Stimulated activated CD4-positive, alpha-beta T cell treated with anti-CD3 and anti-CD28 coated beads, Interleukin-4, amount 100 ng/mL, for 24 hours (primary cell): ENCODE results near the gene CFHR2.
"Not testable (repeated sequence)": the region's sequence is repeated elsewhere in the genome, so short reads cannot be mapped to it uniquely, and the experiment has no call there.

ENCODE experiments used
- DNase-seq: peaks from one replicate; pipeline ENCODE4 v3.0.0-alpha.2; 2020

CFHR2 gene

DNA sequence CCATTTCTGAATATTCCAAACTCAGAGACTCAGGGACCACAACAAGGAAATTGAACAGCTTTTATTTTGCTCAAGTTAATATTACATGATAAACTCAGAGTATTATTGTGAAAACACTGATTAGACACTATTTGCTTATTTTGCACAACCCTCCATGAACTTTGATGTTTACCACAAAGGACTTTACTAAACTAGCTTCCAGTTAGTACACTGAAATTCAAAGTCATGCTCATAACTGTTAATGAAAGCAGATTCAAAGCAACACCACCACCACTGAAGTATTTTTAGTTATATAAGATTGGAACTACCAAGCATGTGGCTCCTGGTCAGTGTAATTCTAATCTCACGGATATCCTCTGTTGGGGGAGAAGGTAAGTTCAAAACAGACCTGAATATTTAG, at the start of gene CFHR2:
TSS of gene CFHR2 (plus strand) at position 171 of the 400 bp plus-strand sequence. CDS start at position 314, 143 bp downstream.
- not testable (repeated sequence) for DNase-seq

DNA sequence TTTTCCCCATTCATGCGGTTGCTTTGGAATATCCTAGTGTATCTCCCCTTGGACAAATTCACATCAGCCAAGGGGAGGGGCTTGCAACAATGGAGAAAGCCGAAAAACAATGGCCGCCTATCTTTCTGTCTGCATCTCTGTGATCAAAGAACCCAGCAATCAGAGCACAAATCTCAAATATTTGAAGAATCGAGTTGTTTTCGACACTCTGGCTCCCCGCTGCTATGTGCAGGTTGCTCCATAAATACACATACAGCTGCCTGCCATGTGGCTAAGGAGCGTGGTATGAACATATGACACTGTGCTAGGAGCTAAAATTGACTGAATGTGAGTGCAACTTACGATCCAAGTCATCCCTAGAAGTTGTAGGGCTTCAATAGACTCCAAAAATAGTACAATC, 47.2 kb upstream of the CFHR2 start:
- no peak for DNase-seq

DNA sequence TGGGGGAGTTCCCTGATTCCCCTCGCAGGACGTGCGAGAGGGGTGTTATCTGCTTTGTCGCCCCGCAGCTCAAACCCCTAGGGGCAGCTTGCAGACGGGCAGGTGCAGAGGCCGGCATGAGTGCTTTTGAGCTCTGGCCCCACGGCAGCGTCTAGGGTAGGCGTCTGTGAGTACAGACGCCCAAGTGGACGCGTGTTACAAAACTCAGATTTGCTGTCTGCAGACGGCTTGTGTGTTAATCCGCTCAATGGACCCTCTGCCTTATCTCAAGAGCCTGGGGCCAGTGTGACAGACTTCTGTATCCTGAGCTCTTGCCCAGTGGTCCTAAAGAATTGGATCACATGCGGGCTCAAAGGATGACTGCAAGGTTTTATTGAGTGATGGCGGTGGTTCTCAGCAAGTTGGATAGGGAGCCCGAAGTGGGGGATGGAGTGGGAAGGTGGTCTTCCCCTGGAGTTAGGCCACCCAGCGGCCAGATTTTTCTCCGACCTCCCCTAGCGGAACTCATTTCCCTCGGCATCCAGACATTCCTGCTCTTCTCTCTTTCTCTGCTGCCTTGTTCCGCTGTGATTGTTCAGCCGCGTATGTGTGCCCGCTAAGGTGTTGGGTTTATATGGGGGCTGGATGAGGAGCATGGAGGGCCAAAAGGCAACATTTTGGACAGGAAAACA, 46.2 kb upstream of the CFHR2 start:
- DNase-seq = no peak

DNA sequence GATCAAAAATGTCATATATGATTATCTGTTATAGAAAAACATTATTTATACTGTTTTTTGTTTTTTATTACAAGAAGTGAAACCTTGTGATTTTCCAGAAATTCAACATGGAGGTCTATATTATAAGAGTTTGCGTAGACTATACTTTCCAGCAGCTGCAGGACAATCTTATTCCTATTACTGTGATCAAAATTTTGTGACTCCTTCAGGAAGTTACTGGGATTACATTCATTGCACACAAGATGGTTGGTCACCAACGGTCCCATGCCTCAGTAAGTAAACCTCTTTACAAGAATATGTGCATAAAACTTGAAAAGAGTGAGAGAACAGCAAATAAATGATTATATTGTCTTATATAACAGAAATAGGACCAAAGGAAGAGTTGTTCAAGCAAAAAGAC, 41.2 kb upstream of the CFHR2 start:
- no peak for DNase-seq

DNA sequence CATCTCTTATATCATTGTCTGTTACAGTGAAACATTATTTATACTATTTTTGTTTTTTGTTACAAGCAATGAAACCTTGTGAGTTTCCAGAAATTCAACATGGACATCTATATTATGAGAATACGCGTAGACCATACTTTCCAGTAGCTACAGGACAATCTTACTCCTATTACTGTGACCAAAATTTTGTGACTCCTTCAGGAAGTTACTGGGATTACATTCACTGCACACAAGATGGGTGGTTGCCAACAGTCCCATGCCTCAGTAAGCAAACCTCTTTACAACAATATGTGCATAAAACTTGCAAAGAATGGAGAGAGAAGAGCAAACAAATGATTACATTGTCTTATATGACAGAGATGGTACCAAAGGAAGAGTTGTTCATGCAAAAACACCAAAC, 33.3 kb upstream of the CFHR2 start:
- no peak for DNase-seq

DNA sequence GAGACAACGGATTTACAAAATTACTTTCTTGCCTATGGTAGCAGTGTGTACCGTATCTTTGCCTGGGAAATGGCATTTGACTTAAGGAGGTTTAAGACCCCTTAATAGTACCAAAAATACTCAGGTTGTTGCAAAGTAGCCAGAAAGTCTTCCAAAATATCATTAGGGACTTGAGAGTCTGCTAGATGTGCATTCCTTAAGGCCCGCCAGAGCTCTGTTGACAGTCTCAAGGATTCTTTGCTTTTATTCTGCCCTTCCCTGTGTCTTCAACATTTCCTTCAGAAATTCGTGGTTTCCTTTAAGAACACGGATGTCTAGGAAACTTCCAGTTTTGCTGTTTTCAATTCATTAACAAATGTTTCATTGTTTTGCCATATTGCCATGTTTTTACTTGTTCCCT, 31.3 kb upstream of the CFHR2 start:
- not testable (repeated sequence) for DNase-seq

DNA sequence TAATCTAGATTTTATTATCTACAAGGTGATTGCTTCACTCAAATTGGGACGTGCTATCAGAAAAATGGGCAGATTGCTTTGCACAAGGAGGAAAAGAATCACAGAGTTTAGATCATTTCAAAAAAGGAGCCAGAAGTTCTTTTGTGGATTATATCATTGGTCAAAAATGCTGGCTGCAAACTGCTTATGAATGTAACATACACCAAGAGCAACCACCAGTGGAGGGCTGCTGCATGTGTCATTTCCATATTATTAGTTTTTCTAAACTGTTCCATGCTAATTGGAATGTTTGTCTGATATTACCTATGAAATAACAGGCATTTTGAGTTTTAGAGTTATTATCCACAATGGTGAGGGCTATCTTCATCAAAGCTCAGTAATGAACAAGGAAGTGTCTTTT, 16.7 kb upstream of the CFHR2 start:
- DNase-seq = not testable (repeated sequence)

DNA sequence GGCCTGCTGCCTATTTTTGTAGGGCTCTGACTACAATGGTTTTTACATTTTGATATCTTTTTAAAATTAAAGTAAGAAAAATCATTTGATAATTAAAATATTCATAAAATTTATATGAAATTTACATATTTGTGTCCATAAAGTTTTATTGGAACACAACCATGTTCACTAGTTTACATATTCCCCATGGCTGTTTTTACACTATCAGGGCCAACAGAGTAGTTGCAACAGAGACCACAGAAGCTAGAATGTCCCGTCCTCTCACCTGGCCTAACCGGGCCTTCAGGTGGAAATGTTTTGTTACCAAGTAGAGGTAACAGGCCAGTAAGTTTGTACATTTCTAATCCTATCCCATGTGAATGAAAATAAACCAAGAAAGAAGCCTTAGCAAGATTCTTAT, 10.7 kb upstream of the CFHR2 start:
- DNase-seq = not testable (repeated sequence)

DNA sequence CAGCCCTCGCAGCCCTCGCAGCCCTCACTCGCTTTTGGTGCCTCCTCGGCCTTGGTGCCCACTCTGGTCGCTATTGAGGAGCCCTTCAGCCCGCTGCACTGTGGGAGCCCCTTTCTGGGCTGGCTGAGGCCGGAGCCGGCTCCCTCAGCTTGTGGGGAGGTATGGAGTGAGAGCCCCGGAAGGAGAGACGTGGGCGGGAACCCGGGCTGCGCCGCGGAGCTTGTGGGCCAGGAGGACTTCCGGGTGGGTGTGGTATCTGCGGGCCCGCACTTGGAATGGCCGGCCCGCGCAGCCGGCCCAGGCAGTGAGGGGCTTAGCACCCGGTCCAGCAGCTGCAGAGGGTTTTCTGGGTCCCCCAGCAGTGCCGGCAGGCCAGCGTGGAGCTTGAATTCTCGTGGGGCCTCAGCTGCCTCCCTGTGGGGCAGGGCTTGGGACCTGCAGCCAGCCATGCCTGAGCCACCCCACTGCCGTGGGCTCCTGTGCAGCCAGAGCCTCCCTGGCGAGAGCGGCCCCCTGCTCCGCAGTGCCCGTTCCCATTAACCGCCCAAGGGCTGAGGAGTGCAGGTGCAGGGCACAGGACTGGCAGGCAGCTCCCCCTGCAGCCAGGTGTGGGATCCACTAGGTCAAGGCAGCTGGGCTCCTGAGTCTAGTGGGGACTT, 9.9 kb upstream of the CFHR2 start:
- DNase-seq = no peak

DNA sequence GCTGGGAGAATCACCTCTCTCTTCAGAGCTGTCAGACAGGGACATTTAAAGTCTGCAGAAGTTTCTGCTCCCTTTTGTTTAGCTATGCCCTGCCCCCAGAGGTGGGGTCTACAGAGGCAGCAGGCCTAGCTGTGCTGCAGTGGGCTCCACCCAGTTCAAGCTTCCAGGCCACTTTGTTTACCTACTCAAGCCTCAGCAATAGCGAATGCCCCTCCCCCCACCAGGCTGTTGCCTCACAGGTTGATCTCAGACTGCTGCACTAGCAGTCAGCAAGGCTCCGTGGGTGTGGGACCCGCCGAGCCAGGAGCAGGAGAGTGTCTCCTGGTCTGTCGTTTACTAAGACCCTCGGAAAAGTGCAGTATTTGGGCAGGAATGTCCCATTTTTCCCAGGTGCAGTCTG, 2.1 kb upstream of the CFHR2 start:
- DNase-seq = not testable (repeated sequence)

DNA sequence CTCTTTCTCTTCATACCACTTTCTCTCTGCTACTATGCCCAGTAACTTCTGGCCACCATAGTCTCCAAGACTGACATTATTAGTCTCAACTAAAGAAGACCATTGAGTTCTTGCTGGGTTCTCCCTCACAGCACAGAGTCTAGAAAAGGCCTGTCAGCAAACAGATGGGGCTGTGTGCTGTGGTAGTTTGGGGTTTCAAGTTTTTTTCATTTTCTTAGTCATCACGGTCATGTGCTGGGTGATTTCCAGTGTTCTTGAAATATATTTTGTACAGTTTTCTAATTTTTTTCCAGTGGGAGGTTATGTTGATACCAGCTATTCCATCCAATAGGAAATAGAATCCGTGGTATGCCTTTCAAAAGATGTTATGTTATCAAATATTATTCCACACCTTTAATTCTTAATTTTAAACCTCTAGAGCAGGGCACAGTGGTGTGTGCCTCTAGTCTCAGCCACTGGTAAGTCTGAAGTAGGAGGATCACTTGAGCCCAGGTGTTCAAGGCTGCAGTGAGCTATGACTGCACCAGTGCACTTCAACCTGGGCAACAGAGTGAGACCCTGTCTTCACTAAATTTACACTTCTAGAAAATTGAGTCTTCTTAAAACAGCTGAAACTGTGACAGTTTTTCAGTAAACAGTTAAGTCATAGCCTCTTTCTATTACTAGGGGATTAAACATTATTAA, 8.3 kb downstream of the CFHR2 start:
- no peak for DNase-seq

DNA sequence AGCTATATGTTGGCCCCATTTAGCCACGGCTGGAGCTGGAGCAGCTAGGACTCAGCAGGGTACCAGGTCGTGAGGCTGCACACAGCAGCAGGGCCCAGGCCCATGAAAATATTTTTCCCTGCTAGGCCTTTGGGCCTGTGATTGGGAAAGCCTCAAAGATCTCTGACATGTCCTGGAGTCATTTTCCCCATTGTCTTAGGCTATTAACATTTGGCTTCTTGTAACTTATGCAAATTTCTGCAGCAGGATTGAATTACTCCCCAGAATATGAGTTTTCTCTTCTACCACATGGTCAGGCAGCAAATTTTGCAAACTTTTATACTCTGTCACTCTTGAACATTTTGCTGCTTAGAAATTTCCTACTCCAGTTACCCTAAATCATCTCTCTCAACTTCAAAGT, 11.2 kb downstream of the CFHR2 start:
- no peak for DNase-seq

DNA sequence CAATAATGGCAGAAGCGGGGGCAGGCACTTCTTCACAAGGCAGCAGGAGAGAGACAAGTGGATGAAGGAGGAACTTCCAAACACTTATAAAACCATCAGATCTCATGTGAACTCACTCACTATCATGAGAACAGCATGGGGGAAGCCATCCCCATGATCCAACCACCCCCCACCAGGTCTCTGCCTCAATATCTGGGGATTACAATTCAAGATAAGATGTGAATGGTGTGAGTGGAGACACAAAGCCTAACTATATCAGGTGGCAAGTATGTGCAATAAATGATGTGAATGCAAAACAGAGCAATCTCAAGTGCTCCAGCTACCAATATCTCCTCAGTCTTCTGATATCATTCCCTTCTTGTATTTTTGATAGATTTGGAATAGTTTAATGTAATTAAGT, 12.4 kb downstream of the CFHR2 start:
- DNase-seq = no peak

DNA sequence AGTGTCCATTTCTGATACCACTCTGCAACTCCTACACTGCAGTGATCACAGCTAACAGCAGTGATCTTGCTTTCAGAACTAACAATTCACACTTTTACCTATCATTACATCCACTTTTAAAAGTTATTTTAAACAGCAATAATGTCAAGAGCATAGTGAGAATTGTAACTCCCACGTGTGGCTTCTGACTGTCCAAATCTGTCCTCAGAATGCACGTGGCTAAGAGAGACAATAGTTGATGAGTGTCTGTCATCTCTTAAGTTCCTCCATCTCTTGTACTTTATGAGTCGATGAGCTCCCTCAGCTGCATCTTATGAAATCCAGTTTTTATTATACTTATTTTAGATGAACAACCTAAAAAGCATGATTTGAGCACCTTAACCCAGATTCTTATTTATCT, 17.3 kb downstream of the CFHR2 start:
- no peak for DNase-seq

DNA sequence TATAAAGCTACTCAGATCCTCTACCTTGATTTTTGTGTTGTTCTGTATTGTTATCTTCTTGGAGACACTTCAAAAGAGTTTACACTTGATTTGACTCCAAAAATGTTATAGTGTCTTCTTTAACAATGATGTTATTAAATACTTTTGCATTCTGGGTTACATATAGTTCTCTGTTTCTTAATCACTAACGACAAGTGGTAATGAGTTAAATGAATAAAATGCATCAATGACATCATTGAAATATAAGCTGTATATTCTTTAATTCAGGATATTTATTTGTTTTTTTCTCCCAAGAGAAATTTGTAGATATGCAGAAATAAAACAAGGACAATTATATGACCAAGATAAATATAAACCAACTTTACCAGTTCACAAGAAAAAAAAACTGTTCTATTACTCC, 26.6 kb downstream of the CFHR2 start:
- no peak for DNase-seq

DNA sequence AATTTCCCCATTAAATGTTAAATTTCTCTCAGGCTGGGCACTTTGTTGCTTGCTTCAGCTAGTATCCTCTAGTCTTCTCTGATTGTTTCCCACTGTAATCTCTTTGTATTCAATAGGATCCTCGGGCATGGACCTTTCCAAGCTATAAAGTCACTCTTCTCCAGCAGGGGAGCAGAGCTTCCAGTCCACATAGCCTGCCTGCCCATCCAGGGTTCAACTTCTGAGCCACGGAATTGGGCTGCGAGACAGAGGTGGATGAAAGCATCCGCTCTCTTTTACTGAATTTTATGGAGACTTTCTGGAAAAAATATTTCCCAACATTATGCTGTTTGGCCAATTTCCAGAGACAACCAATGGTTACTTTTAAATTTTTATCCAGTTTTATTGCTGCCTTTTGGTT, 32.7 kb downstream of the CFHR2 start:
- DNase-seq = no peak

DNA sequence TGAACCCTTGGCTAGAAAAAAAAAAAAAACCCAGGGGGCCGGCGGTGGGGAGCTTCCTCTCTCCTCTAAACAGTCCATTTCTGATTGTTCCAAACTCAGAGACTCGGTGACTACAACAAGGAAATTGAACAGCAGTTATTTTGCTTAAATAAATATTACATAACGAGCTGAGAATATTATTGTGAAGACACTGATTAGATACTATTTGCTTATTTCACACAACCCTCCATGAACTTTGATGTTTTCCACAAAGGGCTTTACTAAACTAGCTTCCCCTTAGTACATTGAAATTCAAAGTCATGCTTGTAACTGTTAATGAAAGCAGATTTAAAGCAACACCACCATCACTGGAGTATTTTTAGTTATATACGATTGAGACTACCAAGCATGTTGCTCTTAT, 33.7 kb downstream of the CFHR2 start, which contains the start of gene CFHR5:
TSS of gene CFHR5 (plus strand) at position 279 of the 400 bp plus-strand sequence. CDS start at position 388, 109 bp downstream.
- DNase-seq = no peak

DNA sequence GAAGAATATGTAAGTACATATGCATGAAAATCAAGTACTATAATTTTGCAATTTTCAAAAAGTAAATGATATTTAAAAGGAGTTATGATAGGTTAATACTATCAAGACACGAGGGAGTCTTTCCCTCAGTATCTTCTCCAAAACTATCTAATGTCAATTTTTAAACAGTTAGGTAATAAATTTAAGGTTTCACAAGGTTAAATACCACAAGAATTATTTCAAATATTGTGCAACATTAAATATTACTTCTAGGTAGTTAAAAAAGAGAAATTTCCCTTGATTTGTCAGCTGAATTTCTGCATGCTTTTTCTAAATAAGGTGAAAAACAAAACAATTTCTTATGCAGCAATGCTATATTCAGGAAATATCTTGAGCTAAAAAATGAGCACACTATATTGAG, 37.3 kb downstream of the CFHR2 start:
- no peak for DNase-seq

DNA sequence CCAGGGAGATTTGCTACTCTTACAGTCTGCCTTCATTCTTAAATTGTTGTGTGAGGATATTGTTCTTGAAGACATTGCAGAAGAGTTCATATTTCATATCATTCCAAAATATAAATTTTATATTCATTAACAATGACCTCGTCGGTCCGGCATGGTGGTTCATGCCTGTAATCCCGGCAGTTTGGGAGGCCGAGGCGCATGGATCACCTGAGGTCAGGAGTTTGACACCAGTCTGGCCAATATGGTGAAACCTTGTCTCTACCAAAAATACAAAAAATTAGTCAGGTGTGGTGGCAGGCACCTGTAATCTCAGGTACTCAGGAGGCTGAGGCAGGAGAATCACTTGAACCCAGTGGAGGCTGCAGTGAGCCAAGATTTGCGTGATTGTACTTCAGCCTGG, 38.7 kb downstream of the CFHR2 start:
- DNase-seq = not testable (repeated sequence)

DNA sequence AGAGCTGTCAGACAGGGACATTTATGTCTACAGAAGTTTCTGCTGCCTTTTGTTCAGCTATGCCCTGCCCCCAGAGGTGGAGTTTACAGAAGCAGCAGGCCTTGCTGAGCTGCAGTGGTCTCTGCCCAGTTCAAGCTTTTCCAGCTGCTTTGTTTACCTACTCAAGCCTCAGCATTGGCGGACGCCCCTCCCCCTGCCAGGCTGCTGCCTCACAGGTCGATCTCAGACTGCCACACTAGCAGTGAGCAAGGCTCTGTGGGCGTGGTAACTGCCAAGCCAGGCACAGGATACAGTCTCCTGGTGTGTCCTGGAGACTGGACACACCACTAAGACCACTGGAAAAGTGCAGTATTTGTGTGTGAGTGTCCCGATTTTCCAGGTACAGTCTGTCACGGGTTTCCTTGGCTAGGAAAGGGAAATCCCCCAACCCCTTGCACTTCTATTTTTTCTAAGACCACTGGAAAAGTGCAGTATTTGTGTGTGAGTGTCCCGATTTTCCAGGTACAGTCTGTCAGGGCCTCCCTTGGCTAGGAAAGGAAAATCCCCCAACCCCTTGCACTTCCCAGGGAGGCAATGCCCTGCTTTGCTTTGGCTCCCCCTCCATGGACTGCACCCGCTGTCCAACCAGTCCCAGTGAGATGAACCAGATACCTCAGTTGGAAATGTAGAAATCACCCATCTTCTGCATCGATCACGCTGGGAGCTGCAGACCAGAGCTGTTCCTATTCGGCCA, 48.5 kb downstream of the CFHR2 start:
- not testable (repeated sequence) for DNase-seq

DNA sequence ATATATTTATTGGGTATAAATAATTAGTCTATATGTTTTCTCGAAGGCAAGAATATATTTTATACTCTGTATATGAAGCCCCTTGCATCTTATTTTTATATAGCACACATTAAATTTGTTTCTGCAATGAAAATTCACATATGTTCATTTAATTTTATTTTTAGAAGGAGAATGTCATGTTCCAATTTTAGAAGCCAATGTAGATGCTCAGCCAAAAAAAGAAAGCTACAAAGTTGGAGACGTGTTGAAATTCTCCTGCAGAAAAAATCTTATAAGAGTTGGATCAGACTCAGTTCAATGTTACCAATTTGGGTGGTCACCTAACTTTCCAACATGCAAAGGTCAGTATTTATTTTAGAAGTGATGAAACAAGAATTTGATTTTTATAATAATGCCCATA, 50.4 kb downstream of the CFHR2 start:
- no peak for DNase-seq

DNA sequence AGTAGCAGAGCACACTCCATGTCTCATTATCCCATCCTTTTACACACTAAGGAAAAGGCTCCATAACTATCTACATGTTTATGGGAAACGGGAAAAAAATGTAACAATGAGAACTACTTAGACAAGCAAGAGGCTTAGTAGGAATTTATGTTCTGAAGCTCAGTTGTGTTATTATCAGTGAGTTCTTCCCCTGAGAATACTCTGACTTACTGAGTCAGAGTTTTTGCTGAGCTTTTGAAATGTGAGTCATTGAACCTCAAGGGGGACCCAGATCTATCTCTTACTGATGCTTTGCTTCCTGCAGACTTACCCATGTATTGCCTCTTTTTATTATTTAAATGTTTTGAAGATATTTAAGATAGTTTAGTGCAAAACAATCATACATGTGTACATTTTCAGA, 53.9 kb downstream of the CFHR2 start:
- no peak for DNase-seq

DNA sequence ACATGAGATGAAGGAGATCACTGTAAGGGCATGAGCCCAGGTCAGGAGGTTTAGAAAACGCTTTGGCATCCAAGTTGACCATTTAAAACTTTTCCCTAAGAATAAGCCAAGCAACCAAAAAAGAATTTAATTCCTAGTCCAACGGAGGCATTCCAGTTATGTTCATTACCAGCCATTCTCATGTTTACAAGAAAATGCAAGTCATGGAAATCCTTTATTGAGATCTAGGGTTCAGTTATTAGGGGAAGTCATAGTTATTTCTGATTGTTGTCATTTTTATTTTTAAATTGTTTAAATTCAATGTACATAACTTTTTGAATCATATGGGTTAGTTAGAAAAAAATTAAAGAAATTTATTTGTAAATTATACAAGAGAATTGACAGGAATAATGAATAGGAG, 58.3 kb downstream of the CFHR2 start:
- DNase-seq = no peak
